ENCODE data around the gene MYOZ1. TPM values are rescaled to one million over a fixed set of nuclear protein-coding genes. Genes with fewer than 3 reads are reported as not detected.

Gene MYOZ1
- total and polyA plus RNA-seq, 2 of the 8 experiments (the other 6 are each of a cell fraction or from before 2014, with no cell fraction given): 2.6 to 3.3 TPM

GRCh38 chr10:73648975-73649829 lies 7.9 kb upstream of the MYOZ1 start:
- peak overlapping the region in 1 of 2 experiments; percentile 84; a peak in 2 of 4 replicates for H3K4me2 ChIP-seq (ENCODE audit: insufficient read depth in 1 of 2, low read depth in 2 of 2, low read length in 2 of 2)
- no peaks in the 10 kb centered on the region for H3K36me3 ChIP-seq (ENCODE audit: control insufficient read depth in 2 of 4, insufficient read depth in 4 of 4, low read length in 3 of 4)
- H2BK12ac ChIP-seq (ENCODE audit: low read depth, low read length): no peak overlapping the region
- no peaks in the 10 kb centered on the region for H3K79me2 ChIP-seq (ENCODE audit: control insufficient read depth in 1 of 2, insufficient read depth in 2 of 2, low read length in 2 of 2)
- H2AFZ ChIP-seq (ENCODE audit: low read length): no peak overlapping the region
- no peak overlapping the region for H3K14ac ChIP-seq (ENCODE audit: insufficient read length)
- no peak overlapping the region for H2BK120ac ChIP-seq (replicated peaks; ENCODE audit: low read depth, low read length)
- no peak overlapping the region for H3K4me3 ChIP-seq (ENCODE audit: extremely low read depth in 1 of 4, insufficient read depth in 2 of 4, low read depth in 3 of 4, low read length in 4 of 4)
- no peak overlapping the region for H4K5ac ChIP-seq (ENCODE audit: insufficient read length, low read depth, low read length)
- no peak overlapping the region for H3K9ac ChIP-seq (replicated peaks in 1 of 4; ENCODE audit: extremely low read depth in 1 of 4, low read depth in 3 of 4, low read length in 3 of 4)
- no peak overlapping the region for H2AK5ac ChIP-seq (ENCODE audit: low read depth, low read length)
- H2BK15ac ChIP-seq (ENCODE audit: low read length): no peak overlapping the region
- no peak overlapping the region for H2BK20ac ChIP-seq (ENCODE audit: low read length)
- H4K91ac ChIP-seq (replicated peaks; ENCODE audit: insufficient read length, low read length): no peak overlapping the region
- ChIA-PET CTCF (ENCODE audit: partially characterized antibody) (interaction anchor here (0.9 to 14.5 kb wide), 3 partner anchors 24 to 117 kb away, joined by 3 to 271 read pairs (median 4); no protein-coding TSS in a partner anchor), POLR2A (ENCODE audit: partially characterized antibody) (interaction anchor here (0.6 to 3.0 kb wide), 5 partner anchors 8 to 253 kb away, joined by 3 to 13 read pairs (median 4); partner anchors contain the start of gene USP54)
- H3K27me3 ChIP-seq (replicated peaks in 1 of 4; ENCODE audit: control insufficient read depth in 3 of 4, extremely low read depth in 1 of 4, insufficient read depth in 3 of 4, low read length in 3 of 4): no peaks in the 10 kb centered on the region
- peaks cover 9% of the 10 kb centered on the region; the same call in 1 of the 2 replicates for H3K23me2 ChIP-seq (ENCODE audit: low read depth, low read length)
- no peak overlapping the region for H3K56ac ChIP-seq (replicated peaks; ENCODE audit: insufficient read length, low read depth, low read length)
- 91% methylated on average over 4 of the region's 4 CpGs; no CpG with 5 or more reads in 1 of the 2 experiments for WGBS, 2 experiments (ENCODE audit: extremely low coverage in 1 of 2, insufficient coverage in 1 of 2, insufficient read length in 1 of 2, insufficient replicate concordance in 2 of 2, low coverage in 1 of 2, low lambda C conversion rate in 2 of 2, missing lambda C conversion rate in 1 of 2)
- no peak for FAIRE-seq
- no peak overlapping the region for H3K23ac ChIP-seq (ENCODE audit: insufficient read length)
- DNase-seq (ENCODE audit: low read depth in 1 of 2, low spot score in 2 of 2): no peak
- no peaks in the 10 kb centered on the region for H3K79me1 ChIP-seq (ENCODE audit: low read depth, low read length)
- peaks cover 0 to 2% of the 10 kb centered on the region in 2 experiments for H4K20me1 ChIP-seq (replicated peaks in 1 of 2; ENCODE audit: control insufficient read depth in 1 of 2, insufficient read depth in 2 of 2, low read length in 2 of 2)
- peaks cover 0 to 15% (median 9%) of the 10 kb centered on the region in 4 experiments; a peak in 6 of 7 replicates for H3K4me1 ChIP-seq (replicated peaks in 1 of 4; ENCODE audit: control insufficient read depth in 3 of 4, insufficient read depth in 4 of 4, low read length in 3 of 4)
- no peak overlapping the region for H3K27ac ChIP-seq (ENCODE audit: low read depth, low read length)
- no peak overlapping the region for H2BK5ac ChIP-seq (ENCODE audit: low read depth, low read length)
- H3K9me3 ChIP-seq (ENCODE audit: insufficient read depth in 2 of 2, low read depth in 1 of 2, low read length in 1 of 2): no peaks in the 10 kb centered on the region
- TF ChIP-seq FOSL1 (IDR thresholded peaks at IDR 0.05; ENCODE audit: insufficient read depth, low read depth, low read length): no peak
- no peak for TF ChIP-seq SP1 (IDR thresholded peaks at IDR 0.05; ENCODE audit: low read depth, low read length)
- no peak for TF ChIP-seq MAX (IDR thresholded peaks at IDR 0.05)
- H4K8ac ChIP-seq (ENCODE audit: extremely low read depth, insufficient read depth, low read length): no peak overlapping the region; the same call in 1 of the 2 replicates
- H3K18ac ChIP-seq (ENCODE audit: extremely low read depth, low read length): no peak overlapping the region
- H3K4ac ChIP-seq (replicated peaks; ENCODE audit: insufficient read length, low read depth, low read length): no peak overlapping the region
